ENCODE data around the gene ARMC5.
A peak's percentile ranks its signal among the peaks of the same experiment; 100 is the strongest.

The ARMC5 gene

GRCh38 chr16:31487720-31488467, 28.6 kb downstream of the ARMC5 start:
- peak overlapping the region; percentile 34 for H3K4me3 ChIP-seq (ENCODE audit: low read depth, low read length)
- TF ChIP-seq CTCF (IDR thresholded peaks at IDR 0.05; ENCODE audit: low read depth, low read length, missing control alignments), result no peak
- DNase-seq (ENCODE audit: low read depth), result no peak

GRCh38 chr16:31488468-31489297, 29.4 kb downstream of the ARMC5 start:
- no peak for DNase-seq (ENCODE audit: low read depth)
- no peak overlapping the region for H3K4me3 ChIP-seq (ENCODE audit: low read depth, low read length)
- TF ChIP-seq CTCF (IDR thresholded peaks at IDR 0.05; ENCODE audit: low read depth, low read length, missing control alignments), result no peak

GRCh38 chr16:31489298-31489564, 29.9 kb downstream of the ARMC5 start:
- DNase-seq (ENCODE audit: low read depth), result no peak
- no peak for TF ChIP-seq CTCF (IDR thresholded peaks at IDR 0.05; ENCODE audit: low read depth, low read length, missing control alignments)
- no peak overlapping the region for H3K4me3 ChIP-seq (ENCODE audit: low read depth, low read length)

- H3K4me3 ChIP-seq (ENCODE audit: low read depth, low read length), result no peak overlapping the region
- TF ChIP-seq CTCF (IDR thresholded peaks at IDR 0.05; ENCODE audit: low read depth, low read length, missing control alignments), result no peak
- DNase-seq (ENCODE audit: low read depth), result no peak
Observed at GRCh38 chr16:31489616-31490584, 30.6 kb downstream of the ARMC5 start.

- DNase-seq (ENCODE audit: low read depth), result no peak
- TF ChIP-seq CTCF (IDR thresholded peaks at IDR 0.05; ENCODE audit: low read depth, low read length, missing control alignments), result no peak
- no peak overlapping the region for H3K4me3 ChIP-seq (ENCODE audit: low read depth, low read length)
Observed at GRCh38 chr16:31491778-31492418, 32.6 kb downstream of the ARMC5 start.

GRCh38 chr16:31493506-31494125, 34.3 kb downstream of the ARMC5 start:
- no peak for TF ChIP-seq CTCF (IDR thresholded peaks at IDR 0.05; ENCODE audit: low read depth, low read length, missing control alignments)
- no peak for DNase-seq (ENCODE audit: low read depth)
- no peak overlapping the region for H3K4me3 ChIP-seq (ENCODE audit: low read depth, low read length)

Measured in GM12864 (cell line).